Fibroblast of skin of left biceps (primary cell): ENCODE measurements around the gene CLCNKA.
A peak's percentile ranks its signal among the peaks of the same experiment; 100 is the strongest.
"Not testable (repeated sequence)": the region's sequence is repeated elsewhere in the genome, so short reads cannot be mapped to it uniquely, and the experiment has no call there.

Experiments
- DNase-seq, 2 experiments: peaks; one replicate each; pipeline ENCODE4 v3.0.0-alpha.2; 2013; ENCODE audit warnings: low read depth in 2 of 2

CLCNKA gene

DNA sequence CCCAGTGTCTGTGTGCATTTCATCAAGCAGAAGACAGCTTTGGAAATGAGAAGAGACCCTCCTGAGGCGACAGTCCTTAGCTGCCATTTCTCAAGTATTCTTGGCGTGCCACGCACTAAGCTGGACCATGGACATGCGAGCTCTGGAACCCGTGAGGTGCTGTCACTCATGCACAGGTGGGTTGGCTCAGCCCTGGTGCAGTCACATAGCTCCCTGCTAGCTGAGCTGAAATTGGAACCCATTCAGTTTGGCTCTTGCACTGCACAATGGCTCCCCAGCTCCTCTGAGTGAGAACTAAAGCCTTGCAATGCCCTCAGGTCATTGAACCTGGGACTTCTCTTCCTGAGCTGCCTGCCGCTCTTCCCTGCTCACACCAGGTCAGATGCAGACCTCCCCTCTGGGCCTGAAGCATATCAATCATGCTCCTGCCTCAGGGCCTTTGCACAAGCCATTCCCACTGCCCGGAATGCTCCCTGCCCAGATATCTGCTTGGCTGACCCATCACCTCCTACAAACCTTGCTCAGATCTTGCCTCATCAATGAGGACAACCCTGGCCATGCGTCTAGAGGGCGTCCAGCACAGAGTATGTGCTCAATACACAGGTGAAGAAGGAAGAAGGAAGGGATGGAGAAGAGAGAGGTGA, 24.1 kb upstream of the CLCNKA start:
- no peak for DNase-seq

DNA sequence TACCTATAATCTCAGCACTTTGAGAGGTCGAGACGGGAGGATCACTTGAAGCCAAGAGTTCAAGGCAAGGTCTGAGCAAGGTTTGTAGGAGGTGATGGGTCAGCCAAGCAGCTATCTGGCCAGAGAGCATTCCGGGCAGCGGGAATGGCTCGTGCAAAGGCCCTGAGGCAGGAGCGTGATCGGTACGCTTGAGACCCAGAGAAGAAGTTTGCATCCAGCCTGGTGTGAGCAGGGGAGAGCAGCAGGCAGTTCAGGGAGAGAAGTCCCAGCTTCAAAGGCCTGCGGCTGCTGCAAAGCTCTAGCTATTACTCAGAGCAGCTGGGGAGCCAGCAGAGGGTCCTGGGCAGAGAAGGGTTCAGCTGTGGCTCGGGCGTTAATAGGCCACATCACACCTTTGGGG, 22.9 kb upstream of the CLCNKA start:
- DNase-seq: no peak

DNA sequence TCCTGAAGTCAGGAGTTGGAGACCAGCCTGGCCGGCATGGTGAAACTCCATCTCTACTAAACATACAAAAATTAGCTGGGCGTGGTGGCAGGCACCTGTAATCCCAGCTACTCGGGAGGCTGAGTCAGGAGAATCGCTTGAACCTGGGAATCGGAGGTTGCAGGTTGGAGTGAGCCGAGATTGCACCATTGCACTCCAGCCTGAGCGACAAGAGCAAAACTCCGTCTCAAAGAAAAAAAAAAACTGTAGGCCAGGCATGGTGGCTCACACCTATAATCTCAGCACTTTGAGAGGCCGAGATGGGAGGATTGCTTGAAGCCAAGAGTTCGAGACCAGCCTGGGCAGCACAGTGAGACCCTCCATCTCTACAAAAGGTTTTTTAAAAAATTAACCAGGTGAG, 20.6 kb upstream of the CLCNKA start:
- DNase-seq: not testable (repeated sequence)

DNA sequence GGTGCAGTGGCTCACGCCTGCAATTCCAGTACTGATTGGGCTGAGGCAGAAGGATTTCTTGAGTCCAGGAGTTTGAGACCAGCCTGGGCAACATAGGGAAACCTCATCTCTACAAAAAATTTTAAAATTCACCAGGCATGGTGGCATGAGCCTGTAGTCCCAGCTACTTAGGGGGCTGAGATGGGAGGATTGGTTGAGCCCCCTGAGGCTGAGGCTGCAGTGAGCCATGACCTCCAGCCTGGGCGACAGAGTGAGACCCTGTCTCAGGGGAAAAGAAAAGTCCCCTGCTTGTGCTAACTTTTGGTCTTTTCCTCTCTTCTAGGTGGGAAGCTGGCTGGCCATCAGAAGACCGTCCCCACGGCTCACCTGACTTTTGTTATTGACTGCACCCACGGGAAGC, 16.2 kb upstream of the CLCNKA start:
- no peak for DNase-seq

- DNase-seq: no peak
Measured at GRCh38 chr1:16006010-16006409, 15.8 kb upstream of the CLCNKA start.

DNA sequence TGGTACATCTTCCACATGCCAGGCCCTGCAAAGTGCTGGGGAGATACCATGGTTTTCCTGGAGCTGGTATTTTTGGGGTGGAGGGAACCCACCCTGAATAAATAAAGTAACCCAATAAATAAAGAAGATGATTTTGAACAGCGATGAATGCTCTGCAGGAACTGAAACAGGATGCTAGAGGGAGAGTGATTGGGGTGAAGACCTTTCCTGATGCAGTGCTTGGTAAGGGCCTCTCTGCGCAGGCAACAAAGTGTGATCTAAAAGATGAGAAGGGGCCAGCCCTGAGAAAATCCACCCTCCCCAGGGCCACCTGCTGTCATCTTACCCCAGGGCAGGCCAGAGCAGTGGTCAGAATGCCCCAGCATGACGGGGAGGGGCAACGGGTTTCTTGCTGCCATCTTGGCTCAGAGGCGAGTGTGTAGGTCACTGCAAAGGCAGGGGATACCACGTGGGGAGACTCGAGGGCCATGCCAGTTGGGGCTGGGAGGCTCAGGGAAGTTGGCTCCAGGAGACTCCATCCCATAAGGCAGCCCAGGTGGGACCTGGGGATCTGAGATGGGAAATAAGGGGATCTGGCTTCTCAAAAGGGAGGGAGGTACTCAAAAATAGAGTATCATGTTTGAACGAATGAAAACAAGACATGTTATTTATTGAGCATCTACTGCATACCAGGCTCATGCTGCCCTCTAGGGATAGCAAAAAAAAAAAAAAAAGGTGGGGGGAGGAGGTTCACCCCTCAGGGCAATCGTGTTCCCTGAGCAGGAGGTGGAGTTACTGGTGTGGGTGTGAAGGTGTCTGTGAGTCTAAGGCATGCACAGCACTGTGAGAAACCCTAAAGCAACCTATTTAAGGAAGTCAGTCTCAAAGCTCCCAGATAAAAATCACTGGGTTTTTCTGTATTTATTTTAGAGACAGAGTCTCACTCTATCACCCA, 15.0 kb upstream of the CLCNKA start:
- DNase-seq: no peak

- DNase-seq: no peak
Measured at GRCh38 chr1:16007671-16008341, 14.0 kb upstream of the CLCNKA start.

DNA sequence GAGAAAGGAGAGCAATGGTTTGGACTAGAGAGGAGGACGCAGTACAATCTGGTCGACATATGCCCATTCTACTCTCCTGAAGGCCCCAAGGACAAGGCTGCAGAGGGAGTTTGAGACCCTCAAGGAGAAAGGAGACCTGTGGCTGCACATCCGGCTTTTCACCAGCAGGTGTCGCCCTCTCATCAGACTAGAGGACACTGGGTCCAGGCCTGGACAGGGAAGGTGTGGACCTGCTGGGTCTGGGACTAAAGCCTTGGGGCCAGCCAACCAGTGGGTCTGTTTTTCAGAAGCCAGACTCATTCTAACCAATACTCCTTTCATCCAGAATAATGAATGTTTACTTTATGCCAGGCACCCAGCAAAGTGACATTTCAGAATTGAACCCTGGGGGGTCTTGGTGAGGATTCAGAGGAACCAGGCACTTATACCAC, 12.8 kb upstream of the CLCNKA start:
- DNase-seq: no peak

GRCh38 chr1:16009678-16010077, 12.2 kb upstream of the CLCNKA start:
- no peak for DNase-seq

DNA sequence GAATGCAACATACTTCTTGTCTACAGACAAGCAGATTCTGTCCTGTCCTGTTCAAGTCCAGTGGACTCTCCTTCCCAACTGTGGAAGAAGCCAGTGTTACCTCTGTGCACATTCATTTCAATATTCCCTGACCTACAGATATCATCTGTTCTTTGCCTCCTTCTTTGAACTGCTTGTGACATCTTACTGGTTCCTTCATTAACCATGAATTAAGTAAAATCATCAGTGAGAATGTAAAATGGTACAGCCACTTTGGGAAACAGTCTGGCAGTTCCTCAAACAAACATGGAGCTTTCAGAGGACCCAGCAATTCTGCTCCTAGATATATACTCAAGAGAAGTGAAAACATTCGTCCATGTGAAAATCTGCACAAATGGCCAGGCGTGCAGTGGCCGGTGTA, 11.0 kb upstream of the CLCNKA start:
- no peak for DNase-seq

- DNase-seq: no peak
Measured at GRCh38 chr1:16011936-16012589, 9.8 kb upstream of the CLCNKA start.

DNA sequence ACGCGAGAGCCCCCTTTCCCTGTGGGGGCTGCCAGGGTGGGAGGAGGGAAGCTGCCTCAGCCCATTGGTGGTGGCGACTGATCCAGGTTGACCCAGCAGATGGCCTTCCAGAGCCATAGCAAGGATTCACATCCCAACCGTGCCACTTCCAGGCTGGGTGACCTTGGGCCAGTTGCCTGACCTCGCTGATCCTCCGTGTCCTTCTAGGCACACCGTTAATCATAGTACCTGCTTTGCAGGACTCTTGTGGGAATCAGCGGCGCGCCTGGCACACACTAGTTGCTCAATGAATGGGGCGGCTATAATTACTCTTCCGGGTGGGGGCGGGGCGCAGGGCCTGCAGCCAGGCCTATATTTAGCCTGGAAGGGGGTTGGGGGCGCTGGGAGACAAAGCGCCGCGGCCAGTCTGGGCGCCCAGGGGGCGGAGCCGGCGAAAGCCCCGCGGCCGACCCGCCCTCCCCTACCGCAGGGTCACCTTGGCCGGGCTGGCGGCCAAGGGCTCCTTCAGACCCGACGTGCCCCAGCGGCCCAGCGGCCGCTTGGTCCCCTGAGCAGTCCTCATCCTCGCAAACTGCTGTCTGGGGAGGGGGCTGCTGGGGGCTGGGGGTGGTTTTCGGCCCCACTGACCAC, 9.1 kb upstream of the CLCNKA start:
- DNase-seq: peak in 1 of 2 experiments; percentile 38

DNA sequence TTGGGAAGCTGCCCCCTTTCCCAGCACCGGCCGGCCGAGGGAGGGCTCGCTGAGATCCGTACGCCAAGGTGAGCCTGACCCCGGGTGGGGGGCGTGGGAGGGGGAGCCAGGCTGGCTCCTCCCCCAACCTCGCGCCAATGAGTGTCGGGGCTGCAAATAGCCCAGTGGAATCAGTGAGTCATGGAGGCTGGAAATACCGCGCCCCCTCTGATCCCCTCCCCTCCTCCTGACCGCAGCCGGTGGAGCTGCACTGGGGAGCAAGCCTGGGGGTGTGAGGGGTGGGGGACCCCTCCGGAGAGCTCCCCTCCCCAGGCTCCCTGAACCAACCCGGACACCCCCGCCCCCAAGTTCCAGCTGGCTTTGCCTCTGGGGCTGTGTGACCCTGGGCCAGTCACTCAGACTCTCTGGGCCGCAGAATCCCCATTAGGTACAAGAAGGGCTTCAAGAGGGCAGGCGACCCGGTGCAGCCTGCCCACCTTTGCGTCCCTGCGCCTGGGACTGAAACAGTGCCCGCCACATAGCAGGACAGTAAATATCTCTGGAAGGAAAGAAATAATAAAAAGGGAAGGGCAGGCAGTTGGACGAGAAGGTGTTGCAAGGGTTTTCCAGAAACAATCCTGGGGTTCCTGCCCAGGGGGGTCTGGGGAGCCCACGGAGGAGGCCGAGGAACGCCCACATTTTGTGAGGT, 8.5 kb upstream of the CLCNKA start:
- peak; percentile 41 to 44 for DNase-seq

GRCh38 chr1:16013908-16014258, 8.0 kb upstream of the CLCNKA start:
- DNase-seq: no peak

GRCh38 chr1:16014509-16015482, 7.0 kb upstream of the CLCNKA start:
- no peak for DNase-seq

DNA sequence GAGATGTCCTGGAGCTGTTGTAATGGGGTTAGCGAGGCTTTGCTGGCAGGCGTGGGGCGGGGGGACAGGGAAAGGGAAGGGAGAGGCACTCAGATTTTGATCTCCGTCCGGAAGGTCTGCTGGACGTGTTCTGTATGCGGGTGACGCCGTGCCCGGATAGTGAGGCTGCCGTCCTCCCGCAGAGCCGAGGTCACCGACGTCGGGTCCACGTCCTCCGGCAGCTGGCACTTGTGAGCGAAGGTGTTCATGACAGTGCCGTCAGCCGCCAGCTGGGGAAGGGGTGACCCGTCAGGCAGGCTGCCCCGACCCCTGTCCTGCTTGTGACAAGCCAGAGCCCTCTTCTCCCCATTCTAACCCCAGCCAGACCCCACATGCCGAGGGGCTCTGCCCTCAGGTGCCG, 6.3 kb upstream of the CLCNKA start:
- no peak for DNase-seq

DNA sequence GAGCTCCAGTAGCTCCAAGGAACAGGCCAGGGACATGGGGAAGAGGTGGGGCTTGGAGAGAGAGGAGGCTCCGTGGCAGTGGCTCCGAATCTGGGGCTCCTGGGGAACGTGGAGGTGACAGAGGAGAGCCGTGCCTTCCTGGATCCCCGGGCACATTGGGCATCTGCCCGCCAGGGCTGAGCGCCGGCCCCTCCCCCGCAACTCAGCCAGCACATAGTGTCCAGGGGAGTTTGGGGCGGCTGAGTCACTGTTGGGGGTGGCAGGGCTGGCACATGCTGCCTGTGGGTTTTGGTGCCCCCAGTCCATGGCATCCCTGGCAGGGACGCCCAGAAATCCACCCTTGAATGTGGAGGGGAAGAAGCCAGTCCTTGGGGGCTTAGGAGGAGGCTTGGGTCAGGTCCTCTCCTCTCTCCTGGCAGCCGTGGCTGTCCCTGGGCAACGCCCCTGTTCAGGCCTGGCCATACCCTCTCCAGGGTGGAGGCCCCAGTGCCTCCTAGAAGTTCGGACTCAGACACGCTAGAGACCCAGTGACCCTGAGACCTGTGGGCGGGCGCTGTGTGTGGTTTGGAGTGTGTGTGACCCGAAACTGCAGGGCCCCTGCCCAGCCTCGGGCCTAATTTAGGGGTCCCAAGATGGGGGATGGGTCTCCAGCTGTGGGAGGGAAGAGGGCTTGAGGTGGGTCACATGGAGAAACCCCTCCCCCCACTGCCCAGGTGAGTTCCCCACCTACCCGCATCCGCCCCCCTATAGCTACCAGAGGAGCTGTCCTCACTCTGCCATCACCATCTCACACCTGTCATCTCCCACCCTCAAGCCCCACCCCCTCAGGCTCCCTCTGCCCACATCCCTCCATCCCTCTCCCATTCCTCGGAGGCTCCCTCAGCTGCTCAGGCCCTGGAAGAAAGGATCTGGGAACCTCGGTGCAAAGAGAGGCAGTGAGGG, 5.6 kb upstream of the CLCNKA start:
- DNase-seq: no peak

DNA sequence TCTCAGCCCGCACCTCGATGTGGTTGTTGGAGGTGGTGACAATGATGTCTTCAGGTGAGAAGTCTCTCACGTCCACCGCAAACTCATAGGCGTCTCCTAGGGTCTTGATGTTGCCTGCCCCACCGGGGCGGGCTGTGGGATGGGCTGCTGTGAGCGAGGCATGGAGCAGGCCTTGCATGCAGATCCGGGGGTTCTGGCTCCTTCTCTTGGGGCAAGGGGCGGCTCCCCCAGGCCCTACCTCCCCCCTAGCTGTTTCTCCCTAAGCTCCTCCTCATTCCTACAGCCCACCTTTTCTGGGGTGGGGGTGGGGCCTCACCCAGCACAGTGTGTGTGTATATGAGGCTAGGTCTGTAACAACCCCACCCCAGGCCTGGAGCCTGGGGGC, 4.8 kb upstream of the CLCNKA start:
- no peak for DNase-seq
